HG03175 (cell line): ENCODE results near the gene GBP2.
"Not testable (repeated sequence)": the region's sequence is repeated elsewhere in the genome, so short reads cannot be mapped to it uniquely, and the experiment has no call there.

Source experiments
- ATAC-seq: cut with Tn5 transposase; IDR thresholded peaks from one replicate; pipeline ENCODE4 v1.9.1; 2021; ENCODE audit warnings: mild to moderate bottlenecking, moderate library complexity; ENCODE audit not compliant: unreplicated experiment

GBP2 gene

GRCh38 chr1:89125913-89126580 lies at the start of gene GBP2:
Gene GBP2 (minus strand): TSS chr1:89126114. CDS start chr1:89121966, 4,148 bp downstream.
- peak; percentile 66 for ATAC-seq

- ATAC-seq = no peak
Observed at GRCh38 chr1:89174491-89174890, 48.6 kb upstream of the GBP2 start.

GRCh38 chr1:89172468-89173143 lies 46.7 kb upstream of the GBP2 start:
- no peak for ATAC-seq

GRCh38 chr1:89171067-89171438 lies 45.1 kb upstream of the GBP2 start:
- peak; percentile 46 for ATAC-seq

GRCh38 chr1:89170170-89171066 lies 44.5 kb upstream of the GBP2 start:
- ATAC-seq = no peak

- ATAC-seq = no peak
Observed at GRCh38 chr1:89169166-89169565, 43.3 kb upstream of the GBP2 start.

GRCh38 chr1:89167590-89168230 lies 41.8 kb upstream of the GBP2 start:
- ATAC-seq = no peak

GRCh38 chr1:89166705-89167104 lies 40.8 kb upstream of the GBP2 start:
- no peak for ATAC-seq

GRCh38 chr1:89165811-89166210 lies 39.9 kb upstream of the GBP2 start:
- no peak for ATAC-seq

GRCh38 chr1:89151047-89151446 lies 25.1 kb upstream of the GBP2 start:
- ATAC-seq = no peak

GRCh38 chr1:89149976-89150375 lies 24.1 kb upstream of the GBP2 start:
- no peak for ATAC-seq

GRCh38 chr1:89149229-89149628 lies 23.3 kb upstream of the GBP2 start:
- no peak for ATAC-seq

GRCh38 chr1:89147678-89148658 lies 22.1 kb upstream of the GBP2 start:
- no peak for ATAC-seq

- no peak for ATAC-seq
Observed at GRCh38 chr1:89146721-89147120, 20.8 kb upstream of the GBP2 start.

- ATAC-seq = no peak
Observed at GRCh38 chr1:89143484-89143883, 17.6 kb upstream of the GBP2 start.

- no peak for ATAC-seq
Observed at GRCh38 chr1:89142160-89142559, 16.2 kb upstream of the GBP2 start.

GRCh38 chr1:89133747-89134146 lies 7.8 kb upstream of the GBP2 start:
- no peak for ATAC-seq

GRCh38 chr1:89130716-89131115 lies 4.8 kb upstream of the GBP2 start:
- ATAC-seq = no peak

GRCh38 chr1:89129911-89130310 lies 4.0 kb upstream of the GBP2 start:
- no peak for ATAC-seq

- ATAC-seq = not testable (repeated sequence)
Observed at GRCh38 chr1:89128003-89128458, 2.1 kb upstream of the GBP2 start.
